Hippocampal formation (tissue), 2 donors: ENCODE measurements around the gene MBD2.
A peak's percentile ranks its signal among the peaks of the same experiment; 100 is the strongest.
"Not testable (repeated sequence)": the region's sequence is repeated elsewhere in the genome, so short reads cannot be mapped to it uniquely, and the experiment has no call there.

Experiments
- DNase-seq, 2 donors: peaks; one replicate each; lab custom pipeline; 2025; lab: John Stamatoyannopoulos, UW

MBD2 gene, protein sequence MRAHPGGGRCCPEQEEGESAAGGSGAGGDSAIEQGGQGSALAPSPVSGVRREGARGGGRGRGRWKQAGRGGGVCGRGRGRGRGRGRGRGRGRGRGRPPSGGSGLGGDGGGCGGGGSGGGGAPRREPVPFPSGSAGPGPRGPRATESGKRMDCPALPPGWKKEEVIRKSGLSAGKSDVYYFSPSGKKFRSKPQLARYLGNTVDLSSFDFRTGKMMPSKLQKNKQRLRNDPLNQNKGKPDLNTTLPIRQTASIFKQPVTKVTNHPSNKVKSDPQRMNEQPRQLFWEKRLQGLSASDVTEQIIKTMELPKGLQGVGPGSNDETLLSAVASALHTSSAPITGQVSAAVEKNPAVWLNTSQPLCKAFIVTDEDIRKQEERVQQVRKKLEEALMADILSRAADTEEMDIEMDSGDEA

GRCh38 chr18:54224379-54225014, at the start of gene MBD2:
Gene MBD2, minus strand, starts transcription at chr18:54224669. Its CDS starts 110 bp downstream, at chr18:54224559.
- DNase-seq = peak; percentile 89 to 94

DNA sequence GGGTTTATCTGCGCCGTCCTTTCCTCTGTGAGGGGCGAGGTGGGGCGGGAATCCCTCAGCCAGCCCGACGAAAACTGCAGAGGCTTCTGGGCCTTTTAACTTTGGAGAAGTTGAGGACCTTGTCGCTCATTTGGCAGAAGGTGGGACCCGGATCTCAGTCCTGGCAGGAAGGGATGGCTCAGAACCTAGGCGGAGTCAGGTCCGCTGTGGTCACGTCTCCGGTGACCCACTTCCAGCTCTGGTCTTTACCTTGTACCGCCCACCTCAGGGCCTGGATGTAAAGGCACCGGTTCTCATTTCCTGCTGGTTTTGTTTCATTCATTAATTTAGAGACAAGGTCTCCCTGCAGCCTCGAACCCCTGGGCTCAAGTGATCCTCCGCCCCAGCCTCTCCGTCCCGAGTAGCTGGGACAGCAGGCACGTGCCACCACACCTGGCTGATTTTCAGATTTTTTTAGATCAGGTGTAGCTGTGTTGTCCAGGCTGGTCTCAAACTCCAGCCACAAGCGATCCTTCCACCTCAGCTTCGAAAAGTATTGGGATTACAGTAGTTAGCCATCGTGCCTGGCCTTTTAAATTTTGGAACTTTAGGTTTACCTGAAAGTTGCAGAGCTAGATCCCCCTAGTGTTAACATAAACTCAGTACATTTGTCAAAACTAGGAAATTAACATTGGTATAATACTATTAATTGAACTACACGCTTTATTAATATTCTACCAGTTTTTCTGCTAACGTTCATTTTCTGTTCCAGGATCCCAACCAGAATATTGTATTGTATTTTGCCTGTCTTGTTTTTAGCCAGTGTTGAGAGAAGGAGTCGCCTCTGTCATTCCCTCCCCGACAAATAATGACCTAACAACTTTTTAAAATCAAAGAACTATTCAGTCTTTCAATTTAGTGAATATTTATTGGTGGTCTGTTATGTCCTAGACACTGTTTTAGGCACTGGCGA, 45.7 kb upstream of the MBD2 start:
- peak in 1 of 2 donors; percentile 22 for DNase-seq

GRCh38 chr18:54268751-54269150, 44.3 kb upstream of the MBD2 start:
- DNase-seq = no peak

DNA sequence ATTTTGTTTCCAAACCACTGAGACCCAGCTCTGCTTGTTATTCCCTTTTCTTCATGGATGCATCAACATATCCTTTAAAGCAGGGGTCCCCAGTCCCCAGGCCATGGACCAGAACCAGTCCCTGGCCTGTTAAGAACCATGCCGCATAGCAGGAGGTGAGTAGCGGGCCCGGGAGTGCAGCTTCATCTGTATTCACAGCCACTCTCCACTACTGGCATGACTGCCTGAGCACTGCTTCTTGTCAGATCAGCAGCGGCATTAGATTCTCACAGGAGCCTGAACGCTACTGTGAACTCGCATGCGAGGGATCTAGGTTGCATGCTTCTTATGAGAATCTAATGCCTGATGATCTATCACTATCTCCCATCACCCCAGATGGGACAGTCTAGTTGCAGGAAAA, 43.2 kb upstream of the MBD2 start:
- no peak for DNase-seq

GRCh38 chr18:54263904-54264336, 39.5 kb upstream of the MBD2 start:
- DNase-seq = no peak

GRCh38 chr18:54261894-54262293, 37.4 kb upstream of the MBD2 start:
- DNase-seq = no peak

GRCh38 chr18:54260396-54261072, 36.1 kb upstream of the MBD2 start:
- no peak for DNase-seq

GRCh38 chr18:54257818-54258217, 33.3 kb upstream of the MBD2 start:
- DNase-seq = not testable (repeated sequence)

DNA sequence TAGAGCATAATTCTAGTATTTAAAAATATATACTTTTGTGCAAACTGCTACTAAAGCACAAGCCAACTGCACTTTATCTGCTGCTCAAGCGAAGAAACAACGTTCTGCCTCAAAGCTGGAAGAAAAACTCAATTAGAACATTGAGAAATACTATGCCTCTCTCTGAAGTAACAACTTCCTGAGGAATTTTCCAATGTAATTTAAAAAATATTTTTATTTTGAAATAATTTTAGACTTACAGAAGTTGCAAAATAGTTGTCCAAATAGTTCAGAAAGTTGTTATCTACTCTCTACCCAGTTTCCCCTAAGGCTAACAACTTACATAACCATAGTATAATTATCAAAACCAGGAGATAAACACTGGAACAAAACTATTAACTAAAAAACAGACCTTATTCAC, 32.5 kb upstream of the MBD2 start:
- no peak for DNase-seq

DNA sequence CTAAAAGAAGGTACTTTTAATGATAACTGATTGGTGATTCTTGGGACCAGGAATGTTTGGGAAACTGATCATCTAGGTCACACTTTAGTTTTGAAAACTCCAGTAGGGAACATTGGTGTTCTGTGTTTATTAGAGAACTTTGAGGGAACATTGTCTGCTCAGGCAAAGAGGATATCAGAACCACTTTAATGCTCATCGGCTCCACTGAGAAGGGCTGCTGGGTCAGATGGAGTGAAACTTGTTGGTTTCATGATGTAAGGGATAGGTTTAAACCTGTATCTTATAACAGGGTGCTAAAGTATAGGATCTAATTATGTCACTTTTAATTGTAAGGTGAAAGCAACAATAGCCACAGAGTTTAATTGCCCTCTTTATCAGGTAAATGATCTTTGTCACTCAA, 30.7 kb upstream of the MBD2 start:
- DNase-seq = no peak

DNA sequence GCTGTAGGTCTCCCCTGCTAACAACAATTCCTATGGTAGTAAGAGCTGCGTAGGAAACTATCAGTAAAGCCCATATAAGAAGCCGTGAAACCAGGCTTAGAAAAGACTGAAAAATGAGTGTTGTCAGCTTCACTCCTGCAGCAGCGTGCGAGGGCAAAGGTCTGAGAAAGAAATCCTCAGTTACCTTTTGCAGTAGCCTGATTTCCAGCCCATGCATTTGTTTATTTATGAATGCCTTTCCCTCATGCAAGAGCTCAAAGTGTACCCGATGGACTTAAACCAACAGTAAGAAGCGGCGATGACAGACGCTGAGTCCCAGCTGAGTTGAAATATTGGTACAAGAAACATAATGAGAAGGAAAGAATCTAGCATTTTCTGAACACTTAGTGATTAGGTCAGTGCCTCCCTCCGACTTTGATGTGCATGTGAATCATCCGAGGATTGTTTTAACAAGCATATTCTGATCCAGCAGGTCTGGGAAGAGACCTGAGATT, 29.8 kb upstream of the MBD2 start:
- no peak for DNase-seq

DNA sequence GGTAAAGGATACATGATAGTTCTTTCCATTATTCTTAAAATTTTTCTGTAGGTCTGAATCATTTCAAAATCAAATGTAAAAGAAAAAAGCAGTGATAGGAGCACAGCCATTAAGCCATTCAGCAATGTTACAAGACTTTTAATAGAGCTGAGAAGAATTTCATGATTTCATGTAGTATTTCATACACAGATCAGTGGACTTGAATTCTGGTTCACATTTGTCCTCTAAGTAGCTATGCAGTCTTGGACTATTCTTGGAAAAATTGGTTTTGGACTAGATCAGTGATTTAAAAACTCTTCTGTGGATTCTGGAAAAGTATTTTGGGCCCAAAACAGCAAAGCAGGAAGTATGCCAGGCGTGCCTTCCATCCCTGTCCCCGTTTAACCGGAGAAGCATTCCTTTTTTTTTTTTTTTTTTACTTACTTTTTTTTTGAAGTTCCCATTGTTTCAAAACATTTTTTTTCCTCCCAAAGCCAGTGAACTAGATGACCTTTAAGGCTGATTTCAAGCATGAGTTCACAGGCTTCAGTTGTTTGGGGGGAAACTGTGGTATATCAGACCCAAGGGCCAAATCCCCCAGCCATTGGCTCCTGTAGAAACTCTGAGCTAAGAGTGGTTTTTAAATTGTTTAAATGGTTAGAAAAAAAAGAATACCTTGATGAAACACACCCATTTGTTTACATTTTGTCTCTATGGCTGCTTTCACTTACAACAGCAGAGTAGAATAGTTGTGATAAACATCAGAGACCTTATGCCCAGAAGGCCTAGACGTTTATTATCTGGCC, 27.3 kb upstream of the MBD2 start:
- DNase-seq = no peak

GRCh38 chr18:54250846-54251261, 26.4 kb upstream of the MBD2 start:
- DNase-seq = no peak

- DNase-seq = no peak
Observed at GRCh38 chr18:54247511-54248175, 23.2 kb upstream of the MBD2 start.

- DNase-seq = no peak
Observed at GRCh38 chr18:54242327-54242726, 17.9 kb upstream of the MBD2 start.

- DNase-seq = no peak
Observed at GRCh38 chr18:54241483-54241882, 17.0 kb upstream of the MBD2 start.

DNA sequence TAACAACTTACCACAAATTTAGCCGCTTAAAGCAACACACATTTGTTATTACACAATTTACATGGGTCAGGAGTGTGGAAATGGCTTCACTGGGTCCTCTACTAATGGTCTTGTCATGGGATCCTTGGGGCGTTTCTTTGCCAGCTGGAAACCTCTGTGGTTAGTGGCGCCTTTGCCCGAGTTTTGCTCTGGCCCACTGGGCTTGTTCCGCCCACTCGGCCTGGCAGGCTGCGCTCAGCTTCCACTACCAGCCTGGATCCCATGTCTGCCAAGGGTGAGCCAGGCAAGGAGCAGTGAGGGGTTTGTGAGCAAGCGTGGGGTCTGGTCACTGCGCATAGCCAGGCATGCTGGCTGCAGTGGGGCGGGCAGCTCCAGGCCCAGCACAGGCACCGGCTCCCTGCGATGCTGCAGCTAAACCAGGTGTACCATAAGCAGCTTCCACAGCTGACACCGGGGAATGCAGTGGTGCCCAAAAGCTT, 16.2 kb upstream of the MBD2 start:
- DNase-seq = no peak

GRCh38 chr18:54239601-54240000, 15.1 kb upstream of the MBD2 start:
- no peak for DNase-seq

GRCh38 chr18:54239091-54239490, 14.6 kb upstream of the MBD2 start:
- DNase-seq = no peak
